GM23338 (cell line): ENCODE results near the gene ASS1.

Experiments used
- EZH2phosphoT487 ChIP-seq: fragments of 200-600 bp; sonication (generic); IDR thresholded peaks from one replicate; pipeline ENCODE4 v1.8.1; 2018; ENCODE audit warnings: antibody characterized with exemption; ENCODE audit not compliant: unreplicated experiment
- TF ChIP-seq, protein P1 (sequence below), 2 experiments: fragments of 200-600 bp in 1 of 2; sonication (generic) in 1 of 2; conservative IDR thresholded peaks; 2 replicates each; pipeline versions ENCODE4 v1.5.1 to v1.6.1; 2016 to 2017; ENCODE audit warnings: antibody characterized with exemption in 2 of 2, low read depth in 2 of 2, mild to moderate bottlenecking in 2 of 2, moderate library complexity in 1 of 2
- TF ChIP-seq, protein P2 (sequence below): IDR thresholded peaks from 2 replicates; pipeline ENCODE4 v1.6.1; 2016; ENCODE audit warnings: antibody characterized with exemption
- TF ChIP-seq, protein P3 (sequence below): IDR thresholded peaks from one replicate; pipeline ENCODE4 v1.6.1; 2018; ENCODE audit warnings: antibody characterized with exemption; ENCODE audit not compliant: unreplicated experiment

DNA sequence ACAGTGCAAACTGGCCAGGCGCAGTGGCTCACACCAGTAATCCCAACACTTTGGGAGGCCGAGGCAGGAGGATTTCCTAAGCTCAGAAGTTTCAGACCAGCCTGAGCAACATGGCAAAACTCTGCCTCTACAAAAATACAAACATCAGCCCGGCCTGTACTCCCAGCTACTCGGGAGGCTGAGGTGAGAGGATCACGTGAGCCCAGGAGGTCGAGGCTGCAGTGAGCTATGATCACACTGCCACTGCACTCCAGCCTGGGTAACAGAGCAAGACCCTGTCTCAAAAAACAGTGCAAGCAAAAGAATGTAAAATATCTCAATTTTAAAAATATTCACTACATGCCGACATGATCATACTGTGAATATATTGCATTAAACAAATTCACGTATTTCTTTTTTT, 83.9 kb downstream of the ASS1 start:
- TF ChIP-seq, protein P1, sequence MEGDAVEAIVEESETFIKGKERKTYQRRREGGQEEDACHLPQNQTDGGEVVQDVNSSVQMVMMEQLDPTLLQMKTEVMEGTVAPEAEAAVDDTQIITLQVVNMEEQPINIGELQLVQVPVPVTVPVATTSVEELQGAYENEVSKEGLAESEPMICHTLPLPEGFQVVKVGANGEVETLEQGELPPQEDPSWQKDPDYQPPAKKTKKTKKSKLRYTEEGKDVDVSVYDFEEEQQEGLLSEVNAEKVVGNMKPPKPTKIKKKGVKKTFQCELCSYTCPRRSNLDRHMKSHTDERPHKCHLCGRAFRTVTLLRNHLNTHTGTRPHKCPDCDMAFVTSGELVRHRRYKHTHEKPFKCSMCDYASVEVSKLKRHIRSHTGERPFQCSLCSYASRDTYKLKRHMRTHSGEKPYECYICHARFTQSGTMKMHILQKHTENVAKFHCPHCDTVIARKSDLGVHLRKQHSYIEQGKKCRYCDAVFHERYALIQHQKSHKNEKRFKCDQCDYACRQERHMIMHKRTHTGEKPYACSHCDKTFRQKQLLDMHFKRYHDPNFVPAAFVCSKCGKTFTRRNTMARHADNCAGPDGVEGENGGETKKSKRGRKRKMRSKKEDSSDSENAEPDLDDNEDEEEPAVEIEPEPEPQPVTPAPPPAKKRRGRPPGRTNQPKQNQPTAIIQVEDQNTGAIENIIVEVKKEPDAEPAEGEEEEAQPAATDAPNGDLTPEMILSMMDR (conservative IDR thresholded peaks at IDR 0.05; ENCODE audit: low read depth in 2 of 2), result no peak
- TF ChIP-seq EZH2phosphoT487, result no peak
- TF ChIP-seq, protein P2, sequence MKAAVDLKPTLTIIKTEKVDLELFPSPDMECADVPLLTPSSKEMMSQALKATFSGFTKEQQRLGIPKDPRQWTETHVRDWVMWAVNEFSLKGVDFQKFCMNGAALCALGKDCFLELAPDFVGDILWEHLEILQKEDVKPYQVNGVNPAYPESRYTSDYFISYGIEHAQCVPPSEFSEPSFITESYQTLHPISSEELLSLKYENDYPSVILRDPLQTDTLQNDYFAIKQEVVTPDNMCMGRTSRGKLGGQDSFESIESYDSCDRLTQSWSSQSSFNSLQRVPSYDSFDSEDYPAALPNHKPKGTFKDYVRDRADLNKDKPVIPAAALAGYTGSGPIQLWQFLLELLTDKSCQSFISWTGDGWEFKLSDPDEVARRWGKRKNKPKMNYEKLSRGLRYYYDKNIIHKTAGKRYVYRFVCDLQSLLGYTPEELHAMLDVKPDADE, result no peak
- TF ChIP-seq, protein P3, sequence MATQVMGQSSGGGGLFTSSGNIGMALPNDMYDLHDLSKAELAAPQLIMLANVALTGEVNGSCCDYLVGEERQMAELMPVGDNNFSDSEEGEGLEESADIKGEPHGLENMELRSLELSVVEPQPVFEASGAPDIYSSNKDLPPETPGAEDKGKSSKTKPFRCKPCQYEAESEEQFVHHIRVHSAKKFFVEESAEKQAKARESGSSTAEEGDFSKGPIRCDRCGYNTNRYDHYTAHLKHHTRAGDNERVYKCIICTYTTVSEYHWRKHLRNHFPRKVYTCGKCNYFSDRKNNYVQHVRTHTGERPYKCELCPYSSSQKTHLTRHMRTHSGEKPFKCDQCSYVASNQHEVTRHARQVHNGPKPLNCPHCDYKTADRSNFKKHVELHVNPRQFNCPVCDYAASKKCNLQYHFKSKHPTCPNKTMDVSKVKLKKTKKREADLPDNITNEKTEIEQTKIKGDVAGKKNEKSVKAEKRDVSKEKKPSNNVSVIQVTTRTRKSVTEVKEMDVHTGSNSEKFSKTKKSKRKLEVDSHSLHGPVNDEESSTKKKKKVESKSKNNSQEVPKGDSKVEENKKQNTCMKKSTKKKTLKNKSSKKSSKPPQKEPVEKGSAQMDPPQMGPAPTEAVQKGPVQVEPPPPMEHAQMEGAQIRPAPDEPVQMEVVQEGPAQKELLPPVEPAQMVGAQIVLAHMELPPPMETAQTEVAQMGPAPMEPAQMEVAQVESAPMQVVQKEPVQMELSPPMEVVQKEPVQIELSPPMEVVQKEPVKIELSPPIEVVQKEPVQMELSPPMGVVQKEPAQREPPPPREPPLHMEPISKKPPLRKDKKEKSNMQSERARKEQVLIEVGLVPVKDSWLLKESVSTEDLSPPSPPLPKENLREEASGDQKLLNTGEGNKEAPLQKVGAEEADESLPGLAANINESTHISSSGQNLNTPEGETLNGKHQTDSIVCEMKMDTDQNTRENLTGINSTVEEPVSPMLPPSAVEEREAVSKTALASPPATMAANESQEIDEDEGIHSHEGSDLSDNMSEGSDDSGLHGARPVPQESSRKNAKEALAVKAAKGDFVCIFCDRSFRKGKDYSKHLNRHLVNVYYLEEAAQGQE, result no peak
